Endothelial cell (in vitro differentiated cells): Measurements from ENCODE around the gene INS. TPM values are rescaled to one million over a fixed set of nuclear protein-coding genes. Genes with fewer than 3 reads are reported as not detected.

Experiments
- DNase-seq: peaks from one replicate; pipeline ENCODE4 v3.0.0; 2021; ENCODE audit warnings: low spot score
- H3K27ac Mint-ChIP-seq: one replicate; pipeline ENCODE4 v1.8.0; 2021; ENCODE audit warnings: mixed read lengths, inconsistent platforms; ENCODE audit not compliant: unreplicated experiment
- H3K27me3 Mint-ChIP-seq: one replicate; pipeline ENCODE4 v1.8.0; 2021; ENCODE audit warnings: mild to moderate bottlenecking, moderate library complexity, mixed read lengths, inconsistent platforms; ENCODE audit not compliant: unreplicated experiment
- H3K36me3 Mint-ChIP-seq: one replicate; pipeline ENCODE4 v1.8.0; 2021; ENCODE audit warnings: mild to moderate bottlenecking, low read depth, mixed read lengths, inconsistent platforms; ENCODE audit not compliant: unreplicated experiment
- H3K4me1 Mint-ChIP-seq: one replicate; pipeline ENCODE4 v1.8.0; 2021; ENCODE audit warnings: mild to moderate bottlenecking, mixed read lengths, inconsistent platforms; ENCODE audit not compliant: unreplicated experiment
- H3K4me3 Mint-ChIP-seq: one replicate; pipeline ENCODE4 v1.8.0; 2021; ENCODE audit warnings: mild to moderate bottlenecking, mixed read lengths, inconsistent platforms; ENCODE audit not compliant: unreplicated experiment
- H3K9me3 Mint-ChIP-seq: one replicate; pipeline ENCODE4 v1.8.0; 2021; ENCODE audit warnings: mixed read lengths, inconsistent platforms; ENCODE audit not compliant: unreplicated experiment
- total RNA-seq: library from RNA; stranded (reverse); fragmentation: NEBNext Ultra II Directional; extraction: Animal tissue kit (Norgen Biotek cat#: 25700); gene quantifications from one replicate; pipeline ENCODE4 v1.2.1, GENCODE V29; 2021; ENCODE audit not compliant: unreplicated experiment
- TF ChIP-seq, protein P1 (sequence below): fragments of 200-600 bp; sonication (generic); IDR thresholded peaks from one replicate; pipeline ENCODE4 v1.5.0; 2021; ENCODE audit warnings: antibody characterized with exemption; ENCODE audit not compliant: unreplicated experiment

INS gene
- total RNA-seq, 1 donor from 2014 or later = not detected

DNA sequence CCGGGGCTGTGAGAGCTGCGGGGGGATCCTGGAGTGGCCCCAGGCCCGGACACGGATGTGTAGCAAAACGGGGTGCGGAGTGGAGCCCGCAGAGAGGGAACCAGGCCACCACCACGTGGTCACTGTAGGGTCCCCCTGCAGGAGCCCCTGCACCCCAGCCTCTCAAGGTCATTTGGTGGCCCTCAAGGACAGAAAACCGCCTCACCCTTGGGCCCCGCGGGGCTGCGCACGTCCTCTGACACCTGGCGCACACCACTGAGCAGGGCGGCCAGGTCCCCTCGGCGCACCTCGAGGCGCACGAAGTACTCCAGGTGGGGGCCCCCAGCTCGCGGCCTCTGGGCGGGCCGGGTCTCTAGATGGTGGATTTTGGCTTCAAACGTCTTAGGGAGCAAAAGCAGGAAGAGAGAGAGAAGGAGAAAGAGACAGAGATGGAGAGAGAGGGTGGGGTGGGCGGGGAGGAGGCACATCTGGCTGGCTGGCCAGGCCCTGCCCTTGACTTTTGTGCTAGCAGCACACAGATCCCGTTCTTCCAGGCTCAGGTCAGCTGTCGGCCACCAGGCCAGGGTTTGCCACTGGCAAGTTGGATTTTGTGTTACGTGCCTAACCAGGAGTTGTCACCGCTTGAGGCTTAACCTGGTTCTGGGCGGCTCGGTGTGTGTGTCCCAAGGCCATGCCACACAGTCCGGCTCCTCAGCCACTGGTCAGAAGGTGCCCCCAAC lies 7.4 kb upstream of the INS start:
- H3K36me3 Mint-ChIP-seq = no peaks in the 10 kb centered on the region
- H3K4me1 Mint-ChIP-seq = no peaks in the 10 kb centered on the region
- H3K27ac Mint-ChIP-seq = no peak overlapping the region
- no peak overlapping the region for H3K4me3 Mint-ChIP-seq
- TF ChIP-seq, protein P1, sequence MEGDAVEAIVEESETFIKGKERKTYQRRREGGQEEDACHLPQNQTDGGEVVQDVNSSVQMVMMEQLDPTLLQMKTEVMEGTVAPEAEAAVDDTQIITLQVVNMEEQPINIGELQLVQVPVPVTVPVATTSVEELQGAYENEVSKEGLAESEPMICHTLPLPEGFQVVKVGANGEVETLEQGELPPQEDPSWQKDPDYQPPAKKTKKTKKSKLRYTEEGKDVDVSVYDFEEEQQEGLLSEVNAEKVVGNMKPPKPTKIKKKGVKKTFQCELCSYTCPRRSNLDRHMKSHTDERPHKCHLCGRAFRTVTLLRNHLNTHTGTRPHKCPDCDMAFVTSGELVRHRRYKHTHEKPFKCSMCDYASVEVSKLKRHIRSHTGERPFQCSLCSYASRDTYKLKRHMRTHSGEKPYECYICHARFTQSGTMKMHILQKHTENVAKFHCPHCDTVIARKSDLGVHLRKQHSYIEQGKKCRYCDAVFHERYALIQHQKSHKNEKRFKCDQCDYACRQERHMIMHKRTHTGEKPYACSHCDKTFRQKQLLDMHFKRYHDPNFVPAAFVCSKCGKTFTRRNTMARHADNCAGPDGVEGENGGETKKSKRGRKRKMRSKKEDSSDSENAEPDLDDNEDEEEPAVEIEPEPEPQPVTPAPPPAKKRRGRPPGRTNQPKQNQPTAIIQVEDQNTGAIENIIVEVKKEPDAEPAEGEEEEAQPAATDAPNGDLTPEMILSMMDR = no peak
- H3K27me3 Mint-ChIP-seq = peaks cover 3% of the 10 kb centered on the region
- no peaks in the 10 kb centered on the region for H3K9me3 Mint-ChIP-seq
- DNase-seq = no peak

DNA sequence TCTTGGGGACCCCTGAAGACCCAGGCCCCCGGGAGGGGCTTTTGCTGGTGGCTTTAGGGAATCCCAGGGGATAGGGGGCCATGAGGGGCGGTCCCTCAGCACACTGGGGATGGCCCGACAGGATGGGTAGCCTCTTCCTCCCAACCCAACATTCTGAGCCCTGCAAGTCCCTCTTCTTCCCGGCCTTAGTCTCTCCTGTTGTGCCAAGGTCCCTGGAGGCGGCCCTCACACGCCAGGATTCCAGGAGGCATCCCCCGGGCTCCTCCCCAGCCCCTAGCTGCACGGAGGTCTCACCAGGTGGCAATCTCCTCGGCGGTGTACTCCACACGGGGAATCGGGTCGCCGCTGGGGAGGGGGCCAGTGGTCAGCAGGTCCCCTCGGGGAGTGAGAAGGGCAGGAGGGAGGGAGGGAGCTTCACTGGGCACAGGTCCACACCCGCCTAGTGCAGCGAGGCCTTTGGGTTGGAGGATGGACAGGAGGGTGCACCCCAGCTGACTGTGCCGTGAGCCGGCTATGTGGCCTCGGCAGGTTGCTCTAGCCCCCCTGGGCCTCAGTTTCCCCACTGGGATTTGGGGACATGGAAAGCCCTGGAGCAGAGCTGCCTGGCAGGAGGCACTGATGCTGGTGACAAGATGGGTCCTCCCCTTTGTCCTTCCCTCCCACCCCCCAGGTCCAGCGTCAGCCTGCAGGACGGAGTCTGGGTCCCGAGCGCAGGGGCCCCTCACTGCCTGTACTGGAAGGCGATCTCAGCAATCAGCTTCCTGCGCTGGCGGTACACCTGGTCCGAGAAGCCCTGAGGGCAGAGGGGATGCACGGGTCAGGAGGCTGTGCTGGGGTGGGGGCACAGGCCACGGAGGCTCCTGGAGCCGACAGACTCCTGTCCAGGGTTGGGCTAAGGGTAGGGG lies 6.4 kb upstream of the INS start:
- TF ChIP-seq, protein P1 = no peak
- Mint-ChIP-seq H3K4me3 (no peak overlapping the region), H3K9me3 (no peaks in the 10 kb centered on the region), H3K36me3 (no peaks in the 10 kb centered on the region), H3K27me3 (peaks cover 3% of the 10 kb centered on the region), H3K27ac (no peak overlapping the region), H3K4me1 (no peaks in the 10 kb centered on the region)
- no peak for DNase-seq

DNA sequence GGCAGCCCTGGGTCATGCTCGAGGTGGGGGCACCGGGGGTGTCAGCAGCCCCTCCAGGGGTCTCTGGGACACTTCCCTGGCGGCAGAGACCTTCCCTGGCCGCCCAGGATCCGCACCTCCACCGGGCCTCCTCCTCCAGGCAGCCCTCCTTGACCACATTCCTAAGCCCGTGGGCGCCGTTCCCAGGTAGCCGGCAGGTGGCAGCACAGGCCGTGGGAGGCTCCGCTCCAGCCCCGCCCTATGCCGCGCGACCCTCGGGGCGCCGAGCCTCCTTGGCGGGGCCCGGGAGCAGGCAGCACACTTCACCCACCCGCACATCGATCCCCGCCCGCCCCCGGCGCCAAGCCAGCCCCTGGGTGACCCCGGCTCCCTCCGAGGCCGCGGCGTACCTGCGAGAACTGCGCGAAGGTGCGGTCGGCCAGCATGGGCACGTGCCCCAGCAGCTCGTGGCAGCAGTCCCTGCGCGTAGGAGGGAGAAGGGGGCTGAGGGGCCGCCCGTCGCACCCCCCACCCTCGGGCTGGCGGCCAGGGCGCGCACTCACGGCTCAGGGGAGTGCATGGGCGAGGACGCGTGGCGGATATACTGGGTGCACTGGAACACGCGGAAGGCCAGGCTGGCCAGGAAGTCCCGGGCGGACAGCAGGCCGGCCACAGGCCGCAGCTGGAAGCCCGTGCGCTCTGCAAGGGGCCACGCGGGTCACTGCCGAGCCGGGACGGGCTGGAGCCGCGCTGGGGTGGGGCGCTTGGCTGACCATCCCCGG lies 5.3 kb upstream of the INS start:
- Mint-ChIP-seq H3K4me3 (no peak overlapping the region), H3K4me1 (no peaks in the 10 kb centered on the region), H3K27me3 (peaks cover 3% of the 10 kb centered on the region), H3K36me3 (no peaks in the 10 kb centered on the region), H3K9me3 (no peaks in the 10 kb centered on the region), H3K27ac (no peak overlapping the region)
- TF ChIP-seq, protein P1 = peak; percentile 61
- DNase-seq = peak; percentile 61

DNA sequence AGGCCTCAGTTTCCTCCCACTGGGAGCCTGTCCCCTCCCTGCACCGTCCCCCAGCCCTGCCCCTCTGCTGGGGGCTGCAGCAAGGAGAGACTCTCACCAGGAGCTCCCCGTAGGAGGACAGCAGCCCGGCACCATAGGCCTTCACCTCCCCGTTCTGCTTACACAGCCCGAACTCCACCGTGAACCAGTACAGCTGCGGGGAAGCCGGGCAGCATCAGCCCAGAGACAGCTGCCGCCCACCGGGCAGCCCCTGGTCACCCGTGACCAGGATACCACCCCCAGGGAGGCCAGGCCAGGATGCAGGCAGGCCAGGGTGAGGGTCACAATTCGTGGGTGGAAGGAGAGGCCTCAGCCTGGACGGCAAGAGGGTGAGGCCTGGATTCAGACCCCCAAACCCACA lies 4.6 kb upstream of the INS start:
- Mint-ChIP-seq H3K27ac (no peak overlapping the region), H3K27me3 (no peaks in the 10 kb centered on the region), H3K36me3 (no peaks in the 10 kb centered on the region), H3K4me3 (no peak overlapping the region), H3K4me1 (no peaks in the 10 kb centered on the region), H3K9me3 (no peaks in the 10 kb centered on the region)
- TF ChIP-seq, protein P1 = no peak
- no peak for DNase-seq
